Activated CD4-positive, CD25-positive, alpha-beta regulatory T cell treated with anti-CD3 and anti-CD28 coated beads, Interleukin-2, amount 50 U/mL, for 16 hours (primary cell): Measurements from ENCODE around the gene ADGRG2.

Experiments used
- DNase-seq: peaks from one replicate; pipeline ENCODE4 v3.0.0-alpha.2; 2020; ENCODE audit warnings: low read depth, low spot score

Gene ADGRG2, protein sequence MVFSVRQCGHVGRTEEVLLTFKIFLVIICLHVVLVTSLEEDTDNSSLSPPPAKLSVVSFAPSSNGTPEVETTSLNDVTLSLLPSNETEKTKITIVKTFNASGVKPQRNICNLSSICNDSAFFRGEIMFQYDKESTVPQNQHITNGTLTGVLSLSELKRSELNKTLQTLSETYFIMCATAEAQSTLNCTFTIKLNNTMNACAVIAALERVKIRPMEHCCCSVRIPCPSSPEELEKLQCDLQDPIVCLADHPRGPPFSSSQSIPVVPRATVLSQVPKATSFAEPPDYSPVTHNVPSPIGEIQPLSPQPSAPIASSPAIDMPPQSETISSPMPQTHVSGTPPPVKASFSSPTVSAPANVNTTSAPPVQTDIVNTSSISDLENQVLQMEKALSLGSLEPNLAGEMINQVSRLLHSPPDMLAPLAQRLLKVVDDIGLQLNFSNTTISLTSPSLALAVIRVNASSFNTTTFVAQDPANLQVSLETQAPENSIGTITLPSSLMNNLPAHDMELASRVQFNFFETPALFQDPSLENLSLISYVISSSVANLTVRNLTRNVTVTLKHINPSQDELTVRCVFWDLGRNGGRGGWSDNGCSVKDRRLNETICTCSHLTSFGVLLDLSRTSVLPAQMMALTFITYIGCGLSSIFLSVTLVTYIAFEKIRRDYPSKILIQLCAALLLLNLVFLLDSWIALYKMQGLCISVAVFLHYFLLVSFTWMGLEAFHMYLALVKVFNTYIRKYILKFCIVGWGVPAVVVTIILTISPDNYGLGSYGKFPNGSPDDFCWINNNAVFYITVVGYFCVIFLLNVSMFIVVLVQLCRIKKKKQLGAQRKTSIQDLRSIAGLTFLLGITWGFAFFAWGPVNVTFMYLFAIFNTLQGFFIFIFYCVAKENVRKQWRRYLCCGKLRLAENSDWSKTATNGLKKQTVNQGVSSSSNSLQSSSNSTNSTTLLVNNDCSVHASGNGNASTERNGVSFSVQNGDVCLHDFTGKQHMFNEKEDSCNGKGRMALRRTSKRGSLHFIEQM

DNA sequence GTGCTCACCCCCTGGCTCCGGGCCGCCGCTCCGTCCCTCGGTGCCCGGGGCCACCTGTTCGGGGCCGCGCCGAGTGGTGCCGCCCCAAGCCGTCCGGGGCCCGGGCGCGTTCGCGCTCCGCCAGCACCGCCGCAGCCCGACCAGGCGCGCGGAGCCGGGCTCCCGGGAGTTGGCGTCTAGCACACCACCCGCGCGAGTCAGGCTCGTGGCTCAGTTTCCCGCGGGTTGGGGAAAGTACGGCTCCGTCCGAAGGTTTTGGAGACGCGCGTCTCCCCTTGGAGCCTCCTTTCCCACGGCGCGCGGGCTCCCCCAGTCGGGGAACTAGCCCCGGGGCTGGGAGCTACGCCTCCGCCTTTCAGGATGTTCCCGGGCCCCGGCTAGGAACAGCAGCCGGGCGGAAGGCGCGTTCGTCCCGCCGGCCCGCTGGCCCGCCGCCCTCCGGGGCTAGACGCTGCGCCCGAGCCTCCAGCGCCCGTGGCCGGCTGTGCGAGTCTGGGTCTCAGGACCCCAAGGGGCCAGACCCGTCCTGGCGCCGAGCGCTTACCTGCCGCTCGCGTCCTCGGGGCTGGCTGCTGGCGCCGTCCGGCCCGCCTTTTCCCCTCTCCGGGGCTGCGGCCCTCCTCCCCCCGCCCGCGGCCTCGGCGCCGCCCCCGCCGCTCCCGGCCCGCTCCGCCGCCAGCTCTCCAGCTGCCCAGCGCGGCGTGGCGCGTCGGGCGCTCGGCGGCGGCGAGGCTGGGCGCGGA lies at the start of gene ADGRG2:
TSS of gene ADGRG2 (minus strand) at position 571 of the 743 bp plus-strand sequence. CDS start 53,634 bp downstream, outside the sequence.
- no peak for DNase-seq

DNA sequence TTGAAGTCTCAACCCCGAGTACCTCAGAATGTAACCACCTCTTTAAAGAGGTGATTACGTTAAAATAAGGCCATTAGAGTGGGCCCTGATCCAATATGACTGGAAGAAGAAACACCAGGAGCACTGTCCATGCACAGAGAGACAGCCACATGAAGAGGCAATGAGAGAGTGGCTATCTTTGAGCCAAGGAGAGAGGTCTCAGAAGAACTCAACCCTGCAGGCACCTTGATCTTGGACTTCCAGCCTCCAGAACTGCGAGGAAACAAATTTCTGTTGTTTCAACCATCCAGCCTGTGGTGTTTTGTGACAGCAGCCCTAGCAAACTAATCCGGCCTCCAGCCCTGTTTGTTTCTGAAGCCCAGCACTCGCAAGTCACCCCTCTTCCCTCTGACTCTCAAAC lies 46.3 kb upstream of the ADGRG2 start:
- no peak for DNase-seq

DNA sequence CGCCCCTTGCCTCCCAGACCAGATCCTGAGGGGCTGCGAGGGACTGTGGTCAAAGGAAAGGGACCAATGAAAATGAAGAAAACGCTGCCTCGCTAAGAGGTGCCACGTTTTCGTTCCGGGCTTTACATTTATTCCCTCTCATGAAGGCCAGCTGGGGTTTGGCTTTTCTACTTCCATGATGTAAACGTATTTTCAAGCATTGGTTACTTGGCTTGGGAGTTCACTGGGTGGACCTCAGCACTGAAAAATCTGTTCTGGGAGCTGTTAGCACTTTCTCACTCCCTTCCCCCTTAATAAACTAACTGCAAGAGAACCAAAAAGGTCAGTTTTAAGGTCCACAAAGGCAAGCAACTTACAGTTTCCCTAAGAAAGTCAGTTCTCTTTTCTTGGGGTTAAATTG lies 40.6 kb upstream of the ADGRG2 start:
- no peak for DNase-seq

DNA sequence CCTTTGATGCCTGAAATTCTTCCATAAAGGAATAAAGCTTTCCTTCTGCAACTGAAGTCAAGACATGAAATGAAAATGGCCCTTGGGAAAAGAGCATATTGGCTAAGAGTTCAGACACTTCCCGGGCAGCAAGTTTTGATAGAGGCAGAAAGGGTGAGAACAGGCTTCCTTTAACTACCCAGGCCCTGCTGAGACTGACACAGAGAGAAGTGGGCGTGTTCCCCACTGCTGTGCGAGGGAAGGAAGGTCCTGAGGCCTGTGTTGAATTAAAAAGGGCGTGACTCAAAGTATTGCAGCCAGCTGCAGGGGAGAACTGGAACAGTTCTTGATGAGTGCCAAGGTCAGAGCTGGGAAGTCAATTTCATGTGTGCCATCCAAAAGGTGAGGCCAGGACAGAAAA lies 33.9 kb upstream of the ADGRG2 start:
- no peak for DNase-seq

DNA sequence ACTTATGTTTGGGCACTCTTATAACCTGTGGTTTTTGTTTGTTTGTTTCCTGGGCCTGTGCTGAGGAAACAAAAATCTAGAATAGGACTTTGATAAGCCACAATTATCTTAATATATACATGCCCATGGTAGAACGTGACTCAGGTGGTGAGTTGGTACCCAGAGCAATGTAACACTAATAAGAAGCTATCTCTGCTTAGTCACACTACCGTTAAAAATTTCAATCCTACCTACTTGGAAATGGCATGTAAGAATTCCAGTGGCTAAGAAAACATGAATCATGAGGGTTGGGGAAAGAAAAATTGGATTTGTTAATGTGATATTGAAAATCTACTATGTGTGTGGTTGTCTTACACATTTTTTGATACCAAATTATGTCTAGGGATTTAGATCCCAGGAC lies 30.5 kb upstream of the ADGRG2 start:
- no peak for DNase-seq

DNA sequence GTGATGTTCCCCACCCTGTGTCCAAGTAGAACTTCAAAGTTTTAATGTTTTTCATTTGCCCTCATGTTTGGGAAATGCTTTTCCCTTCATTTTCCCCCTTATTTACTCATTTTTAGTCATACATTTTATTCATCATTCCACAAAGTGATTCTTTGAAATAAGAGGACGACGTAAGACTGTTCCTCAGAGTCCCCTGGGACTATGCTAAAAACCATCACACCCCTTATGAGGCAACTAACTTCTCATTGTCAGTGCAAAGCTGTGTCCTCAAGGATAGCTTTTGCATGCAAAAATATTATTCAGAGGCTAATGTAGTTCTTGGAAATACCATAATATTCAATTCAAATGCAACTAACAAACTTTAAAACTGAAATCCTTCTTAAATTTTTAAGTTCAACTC lies 14.8 kb upstream of the ADGRG2 start:
- no peak for DNase-seq

DNA sequence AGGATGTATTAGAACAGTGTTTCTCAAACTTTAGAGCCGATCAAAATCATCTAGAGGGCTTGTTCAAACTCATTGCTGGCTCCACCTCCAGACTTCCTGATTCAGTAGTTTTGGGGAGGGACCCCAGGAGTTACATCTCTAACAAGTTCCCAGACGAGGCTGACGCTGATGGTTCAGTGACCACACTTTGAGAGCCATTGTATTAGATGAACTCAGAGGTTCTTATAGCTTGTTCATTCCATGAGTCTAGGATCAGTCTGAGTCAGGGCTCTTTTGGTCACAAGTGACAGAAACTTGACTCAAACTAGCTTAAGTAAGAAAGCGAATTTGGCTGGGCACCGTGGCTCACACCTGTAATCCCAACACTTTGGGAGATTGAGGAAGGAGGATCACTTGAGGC lies 11.5 kb upstream of the ADGRG2 start:
- no peak for DNase-seq

DNA sequence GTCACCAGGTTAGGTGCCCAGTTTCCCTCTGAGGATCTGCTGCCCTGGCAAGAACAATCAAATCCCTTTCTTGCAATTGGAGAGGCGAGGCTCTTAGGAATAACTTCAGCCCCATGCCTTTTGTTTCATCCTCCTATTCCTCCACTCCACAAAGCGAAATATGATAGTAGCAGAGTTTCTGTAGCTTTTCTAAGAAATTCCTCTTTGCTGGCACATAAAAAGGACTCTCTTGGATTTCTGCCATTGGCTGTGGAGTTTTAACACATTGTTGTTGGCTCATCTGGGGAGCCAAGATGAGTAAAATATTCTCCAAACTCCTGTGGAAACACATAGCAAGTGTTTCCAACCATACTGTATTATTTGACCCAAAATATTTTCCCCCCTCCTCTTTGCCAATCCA lies 11.0 kb upstream of the ADGRG2 start:
- DNase-seq, result no peak

DNA sequence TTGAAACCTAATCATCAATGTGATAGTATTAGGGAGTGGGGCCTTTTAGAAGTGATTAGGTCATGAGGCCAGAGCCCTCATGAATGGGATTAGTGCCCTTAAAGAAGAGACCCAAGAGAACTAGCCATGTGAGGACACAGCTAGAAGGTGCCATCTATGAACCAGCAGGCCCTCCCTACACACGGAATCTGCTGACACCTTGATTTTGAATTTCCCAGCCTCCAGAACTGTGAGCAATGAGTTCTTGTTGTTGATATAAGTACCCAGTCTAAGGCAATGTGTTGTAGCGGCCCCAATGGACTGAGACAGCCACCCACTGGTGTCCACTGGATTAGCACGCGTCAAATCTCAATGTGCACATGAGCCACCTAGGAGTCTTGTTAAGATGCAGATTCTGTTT lies 8.4 kb upstream of the ADGRG2 start:
- DNase-seq, result no peak

DNA sequence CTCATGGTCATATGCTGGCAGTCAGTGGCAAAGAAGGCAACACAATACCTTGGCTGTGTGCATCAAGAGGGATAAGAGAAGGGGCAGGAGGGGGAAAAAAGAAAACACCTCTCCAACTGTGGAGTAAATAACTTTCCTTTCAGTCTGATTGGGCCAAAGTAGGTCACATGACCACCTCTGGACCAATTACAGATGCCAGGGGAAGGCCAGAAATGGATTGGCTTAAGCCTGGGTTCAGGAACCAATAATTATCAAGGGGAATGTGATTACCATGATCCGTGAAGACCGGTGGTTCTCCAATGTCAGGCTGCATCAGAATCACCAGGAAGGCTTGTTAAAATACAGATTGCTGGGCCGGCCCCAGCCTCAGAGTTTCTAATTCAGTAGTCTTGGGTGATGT lies 7.4 kb upstream of the ADGRG2 start:
- DNase-seq, result no peak

DNA sequence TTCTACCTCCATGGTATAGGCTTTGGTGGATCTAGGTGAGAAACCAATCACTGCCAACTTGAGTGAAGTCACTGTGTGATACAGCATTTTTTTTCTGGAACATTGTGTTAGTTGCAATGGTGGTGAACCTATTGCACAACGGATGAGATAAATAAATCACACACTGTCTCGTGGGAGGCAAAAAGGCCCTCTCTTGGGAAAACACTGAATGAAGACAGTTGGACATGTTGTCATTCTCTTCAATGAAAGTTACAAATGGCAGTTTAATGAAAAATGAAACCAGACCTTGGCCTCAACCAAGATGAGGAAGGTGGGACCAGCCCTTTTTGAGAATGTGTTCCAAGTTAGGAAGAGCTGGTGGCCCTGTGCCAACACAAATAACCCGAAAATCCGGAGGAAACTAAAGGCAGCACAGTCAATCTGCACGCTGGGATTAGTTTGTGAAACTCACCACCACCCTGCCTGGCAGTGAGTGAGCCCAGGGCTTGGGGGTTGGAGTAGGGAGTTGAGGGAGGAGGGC lies 5.4 kb upstream of the ADGRG2 start:
- no peak for DNase-seq

DNA sequence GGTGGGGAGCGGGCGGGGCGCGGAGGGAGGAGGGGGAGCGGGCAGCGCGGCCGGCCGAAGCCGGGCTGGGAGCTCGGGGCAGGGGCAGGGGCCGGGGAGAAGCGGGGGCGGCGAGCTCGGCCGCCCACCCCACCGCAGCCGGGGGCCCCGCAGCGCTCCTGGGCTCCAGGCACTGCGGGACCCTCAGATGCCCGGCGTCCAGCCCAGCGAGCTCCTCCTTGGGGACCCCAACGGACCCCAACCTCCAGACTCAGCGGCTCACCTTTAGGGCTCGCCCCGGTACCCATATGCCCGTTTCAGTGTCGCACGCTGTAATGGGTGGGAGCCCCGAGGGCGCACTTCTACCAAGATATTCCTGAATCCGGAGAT lies 357 bp upstream of the ADGRG2 start:
- DNase-seq, result no peak

DNA sequence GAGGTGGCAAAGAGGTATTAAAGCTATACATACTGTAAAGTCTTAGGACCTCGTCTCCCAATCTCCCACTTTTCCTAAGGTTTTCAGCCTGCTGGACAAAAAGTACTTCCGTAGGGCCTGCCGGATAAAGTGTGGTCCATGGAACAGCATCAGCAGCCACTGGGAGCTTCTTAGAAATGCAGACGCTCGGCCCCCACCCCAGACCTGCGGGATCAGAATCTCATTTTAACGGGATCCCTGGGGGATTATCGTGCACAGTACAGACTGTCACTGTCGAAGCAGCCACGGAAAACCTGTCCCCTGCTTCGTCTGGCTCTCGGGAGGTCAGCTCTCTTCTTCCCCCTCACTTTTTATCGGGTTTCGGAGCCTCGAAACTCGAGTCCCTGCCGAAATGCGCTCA lies 802 bp downstream of the ADGRG2 start:
- DNase-seq, result no peak

DNA sequence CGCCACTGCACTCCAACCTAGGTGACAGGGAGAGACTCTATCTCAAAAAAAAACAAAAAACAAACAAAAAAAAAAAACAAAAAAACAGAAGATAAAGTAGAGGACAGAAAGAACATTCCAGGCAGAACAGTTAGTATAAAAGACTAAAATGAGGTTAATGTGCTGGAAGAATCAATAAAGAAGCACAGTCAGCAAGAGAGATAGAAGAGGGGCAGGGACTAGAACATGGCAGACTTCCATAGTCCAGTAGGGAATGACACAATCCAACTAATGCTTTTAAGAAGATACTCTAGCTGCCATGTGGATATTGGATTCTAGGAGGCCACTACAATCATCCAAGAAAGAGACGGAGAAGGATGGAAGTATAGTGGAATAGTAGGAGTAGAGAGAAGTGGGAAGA lies 11.6 kb downstream of the ADGRG2 start:
- no peak for DNase-seq

DNA sequence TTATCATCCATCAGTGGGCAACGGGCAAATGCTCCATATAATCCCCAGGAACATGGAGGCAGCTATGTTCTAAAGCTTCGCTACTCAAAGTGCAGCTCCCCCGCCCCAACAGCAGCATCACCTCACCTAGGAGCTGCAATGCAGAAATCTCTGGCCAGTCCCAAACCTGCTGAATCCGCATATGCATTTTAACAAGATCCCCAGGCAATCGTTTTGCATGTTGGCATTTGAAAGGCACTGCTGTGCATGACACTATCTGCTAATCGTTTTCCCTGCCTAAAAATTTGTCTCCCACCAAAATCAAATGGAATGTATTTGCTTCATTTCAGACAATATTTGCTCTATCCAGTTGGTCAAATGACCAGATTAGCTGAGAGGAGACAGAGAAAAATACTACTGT lies 15.2 kb downstream of the ADGRG2 start:
- DNase-seq, result no peak

DNA sequence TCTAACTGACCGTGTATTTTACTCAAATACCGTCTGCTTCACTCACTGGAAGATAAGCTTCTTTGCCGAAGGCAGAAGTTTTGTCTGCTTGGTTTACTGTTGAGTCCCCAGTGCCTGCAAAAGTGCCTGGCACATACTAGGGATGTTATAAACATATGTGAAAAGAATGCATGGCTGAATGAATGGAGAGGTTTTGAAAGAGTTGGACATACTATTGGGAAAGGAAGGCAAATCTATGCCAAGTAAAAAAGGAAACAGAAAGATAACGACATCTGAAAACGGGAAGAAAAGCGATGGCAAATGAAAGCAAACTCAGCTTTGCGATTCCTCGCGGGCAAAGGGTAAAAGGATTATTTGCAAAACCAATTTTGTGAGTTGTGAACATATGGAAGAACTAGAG lies 21.7 kb downstream of the ADGRG2 start:
- no peak for DNase-seq

DNA sequence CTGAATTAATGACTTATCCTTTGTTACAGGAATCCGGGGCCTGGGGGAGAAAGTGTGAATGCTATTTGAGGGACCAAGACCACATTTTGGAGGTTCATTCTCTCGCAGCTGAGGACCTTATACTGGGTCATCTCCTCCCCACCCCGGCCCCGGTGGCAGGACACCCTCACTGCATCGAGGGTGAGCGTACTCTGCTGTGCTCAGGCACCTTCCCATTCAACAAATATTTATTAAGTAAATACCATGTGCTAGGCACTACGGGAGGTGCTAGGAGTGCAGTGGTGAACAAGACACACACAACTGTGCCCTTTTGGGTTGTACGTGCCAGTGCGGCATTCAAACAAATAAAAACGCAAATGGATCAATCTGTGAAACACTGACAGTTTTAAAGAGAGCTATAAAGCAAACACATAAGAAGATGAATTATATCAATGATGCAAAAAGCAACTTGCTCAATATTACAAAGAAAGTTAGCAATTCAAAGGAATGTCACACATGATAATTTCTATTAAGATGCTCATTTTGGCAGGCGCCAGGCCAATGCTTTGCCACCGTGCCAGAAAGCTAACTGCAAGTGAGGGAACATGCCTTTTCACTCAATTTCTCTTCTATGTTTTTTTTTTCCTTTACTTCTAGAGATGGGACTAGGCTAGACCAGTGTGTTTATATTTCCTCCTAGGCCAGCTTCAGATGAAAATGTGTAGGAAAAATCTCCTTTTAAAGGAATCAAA lies 24.6 kb downstream of the ADGRG2 start:
- no peak for DNase-seq

DNA sequence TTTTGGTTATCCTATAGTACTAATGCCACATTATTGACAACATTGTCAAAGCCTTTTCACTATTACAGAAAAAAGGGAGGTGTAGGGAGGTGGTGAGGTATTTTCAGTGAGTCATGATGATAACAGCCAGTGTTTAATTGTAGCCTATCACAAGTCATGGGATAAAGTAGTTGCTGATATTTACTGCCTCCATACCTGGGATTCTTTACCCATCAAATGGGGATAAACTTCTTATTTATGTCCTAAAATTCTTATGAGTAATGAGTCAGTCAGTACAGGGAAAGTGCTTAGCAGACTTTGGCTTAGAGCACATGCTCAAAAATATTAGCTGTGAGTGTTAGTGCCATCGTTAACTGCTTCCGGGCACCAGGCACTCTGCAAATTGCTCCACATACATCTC lies 25.7 kb downstream of the ADGRG2 start:
- DNase-seq, result no peak

DNA sequence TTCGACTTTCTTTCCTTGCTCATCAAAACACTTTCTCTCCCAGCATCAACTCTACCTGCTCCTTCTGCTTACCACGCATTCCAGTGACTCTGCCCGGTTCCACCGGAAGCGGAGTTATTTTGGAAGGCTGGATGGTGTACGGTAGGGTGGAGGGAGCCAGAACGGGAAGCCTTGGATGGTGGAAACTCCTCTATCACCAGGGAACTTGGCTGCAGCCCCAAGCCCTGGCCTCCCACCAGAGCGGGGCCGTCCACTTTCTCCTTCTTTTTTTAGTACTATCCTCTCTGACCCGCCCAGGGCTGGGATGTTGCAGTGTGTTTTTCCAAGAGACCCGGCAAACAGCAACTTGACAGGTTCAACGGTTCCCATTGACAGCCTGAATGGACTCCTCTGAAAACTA lies 27.6 kb downstream of the ADGRG2 start:
- no peak for DNase-seq

DNA sequence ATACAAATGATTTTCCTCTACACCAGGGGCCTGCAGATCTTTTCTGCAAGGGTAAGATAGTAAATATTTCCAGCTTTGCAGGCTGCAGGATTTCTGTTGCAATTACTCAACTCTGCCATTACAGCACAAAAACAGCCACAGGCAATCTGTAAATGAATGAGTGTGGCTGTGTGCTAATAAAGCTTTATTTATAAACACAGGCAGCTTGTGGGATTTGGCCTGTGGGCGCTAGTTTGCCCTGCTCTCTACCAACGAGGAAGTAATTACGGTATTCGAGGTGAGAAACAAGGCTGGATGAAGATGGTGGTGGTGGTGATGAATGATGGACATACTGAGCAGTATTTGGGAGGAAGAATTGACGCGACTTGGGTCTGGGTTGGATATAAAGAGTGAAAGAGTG lies 30.7 kb downstream of the ADGRG2 start:
- DNase-seq, result no peak

DNA sequence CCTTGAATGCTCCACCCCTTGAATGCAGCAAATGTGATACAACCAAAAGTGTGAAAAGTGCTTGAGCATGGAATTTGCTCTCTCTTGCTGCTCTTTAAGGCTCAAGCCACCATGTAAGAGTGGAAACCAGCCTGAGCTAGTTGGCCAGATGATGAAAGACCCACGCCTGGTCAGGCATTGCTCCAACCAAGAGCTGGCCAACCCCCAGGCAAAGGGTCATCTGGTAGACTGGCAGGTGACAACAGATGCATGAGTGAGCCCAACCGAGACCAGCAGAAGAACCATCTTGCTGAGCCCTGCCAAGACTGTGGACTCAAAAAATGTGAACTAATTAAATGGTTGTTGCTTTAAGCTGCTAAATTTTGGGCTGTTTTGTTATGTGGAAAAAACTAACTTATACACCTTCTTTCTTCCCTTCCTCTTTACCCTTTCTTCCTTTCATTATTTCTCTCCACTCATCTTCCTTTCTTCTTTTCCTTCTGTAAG lies 32.7 kb downstream of the ADGRG2 start:
- DNase-seq, result no peak
